ENCODE results near the gene THOP1.

THOP1 gene

GRCh38 chr19:2854849-2855248, 69.5 kb downstream of the THOP1 start:
- DNase-seq (ENCODE audit: low spot score) = no peak

- DNase-seq (ENCODE audit: low spot score) = no peak
These were observed 71.3 kb downstream of the THOP1 start for GRCh38 chr19:2856457-2857050.

- no peak for DNase-seq (ENCODE audit: low spot score)
These were observed 73.6 kb downstream of the THOP1 start for GRCh38 chr19:2858864-2859263.

GRCh38 chr19:2863816-2864215, 78.5 kb downstream of the THOP1 start:
- no peak for DNase-seq (ENCODE audit: low spot score)
